Measurements from ENCODE around the gene FKBP4. TPM values are rescaled to one million over a fixed set of nuclear protein-coding genes. Genes with fewer than 3 reads are reported as not detected.
A peak's percentile ranks its signal among the peaks of the same experiment; 100 is the strongest.

The FKBP4 gene
- total and polyA plus RNA-seq, 4 donors: 21.3 to 38.7 (median 31.6) TPM

- H3K36me3 ChIP-seq (ENCODE audit: control insufficient read depth in 4 of 4, insufficient read depth in 3 of 4, low read depth in 1 of 4, low read length in 3 of 4): peaks cover 0 to 4% (median under 1%) of the 10 kb centered on the region in 4 donors
- H3K9ac ChIP-seq (ENCODE audit: low read depth in 1 of 2, low read length in 2 of 2): peak within 1 kb of the TSS; percentile 90 to 95
- DNase-seq (ENCODE audit: low spot score): peak; percentile 95
- peaks cover 0 to 20% (median 15%) of the 10 kb centered on the region in 4 donors for H3K4me1 ChIP-seq (ENCODE audit: control insufficient read depth in 4 of 4, insufficient read depth in 4 of 4, low read length in 3 of 4)
- no peaks in the 10 kb centered on the region for H3K27me3 ChIP-seq (ENCODE audit: control insufficient read depth in 4 of 4, insufficient read depth in 4 of 4, low read length in 3 of 4)
- TF ChIP-seq FOXA1 (IDR thresholded peaks at IDR 0.05): peak; percentile 61
- peak; percentile 96 for TF ChIP-seq MAX (IDR thresholded peaks at IDR 0.05)
- TF ChIP-seq HNF4G (IDR thresholded peaks at IDR 0.05): no peak
- peak; percentile 84 to 95 for TF ChIP-seq GABPA (IDR thresholded peaks at IDR 0.05 in 1 of 2, conservative IDR thresholded peaks at IDR 0.05 in 1 of 2)
- peak in 1 of 2 donors; percentile 49 for TF ChIP-seq RAD21 (IDR thresholded peaks at IDR 0.05)
- TF ChIP-seq TAF1 (conservative IDR thresholded peaks at IDR 0.05): peak; percentile 86
- peak; percentile 80 for TF ChIP-seq SP1 (IDR thresholded peaks at IDR 0.05)
- peak; percentile 20 to 45 for TF ChIP-seq HNF4A (conservative IDR thresholded peaks at IDR 0.05)
- TF ChIP-seq CTCF (IDR thresholded peaks at IDR 0.05; ENCODE audit: low read depth, low read length, missing input control): peak; percentile 16
- TF ChIP-seq ATF3 (IDR thresholded peaks at IDR 0.05): peak; percentile 79
- peak; percentile 68 to 86 for TF ChIP-seq RXRA (IDR thresholded peaks at IDR 0.05)
- peak; percentile 96 for TF ChIP-seq YY1 (IDR thresholded peaks at IDR 0.05)
- peak; percentile 86 for TF ChIP-seq ZBTB33 (IDR thresholded peaks at IDR 0.05)
- peak; percentile 44 for TF ChIP-seq FOXA2 (IDR thresholded peaks at IDR 0.05)
- TF ChIP-seq JUND (IDR thresholded peaks at IDR 0.05): peak; percentile 62 to 68
- TF ChIP-seq NR2F2 (IDR thresholded peaks at IDR 0.05): peak; percentile 100
- peak in 1 of 2 donors; percentile 60 for TF ChIP-seq EGR1 (IDR thresholded peaks at IDR 0.05; ENCODE audit: low read depth in 2 of 2)
- peak; percentile 94 for TF ChIP-seq REST (IDR thresholded peaks at IDR 0.05)
- under 1% methylated on average over 48 of the region's 48 CpGs for WGBS
- peak within 1 kb of the TSS; percentile 61 to 91 (median 89) for H3K4me3 ChIP-seq (ENCODE audit: low read depth in 1 of 3, low read length in 3 of 3)
- no peaks in the 10 kb centered on the region for H3K9me3 ChIP-seq (ENCODE audit: control insufficient read depth in 4 of 4, low read length in 3 of 4)
- H3K27ac ChIP-seq (ENCODE audit: low read depth in 1 of 2, low read length in 2 of 2): peak within 1 kb of the TSS; percentile 97 to 99
Observed at GRCh38 chr12:2812290-2813213, 17.8 kb downstream of the FKBP4 start, which contains the start of gene ITFG2. Gene ITFG2 (plus strand): TSS chr12:2812668. CDS start chr12:2812761, 93 bp downstream.
